ENCODE results near the gene MYO9B.

The MYO9B gene

DNA sequence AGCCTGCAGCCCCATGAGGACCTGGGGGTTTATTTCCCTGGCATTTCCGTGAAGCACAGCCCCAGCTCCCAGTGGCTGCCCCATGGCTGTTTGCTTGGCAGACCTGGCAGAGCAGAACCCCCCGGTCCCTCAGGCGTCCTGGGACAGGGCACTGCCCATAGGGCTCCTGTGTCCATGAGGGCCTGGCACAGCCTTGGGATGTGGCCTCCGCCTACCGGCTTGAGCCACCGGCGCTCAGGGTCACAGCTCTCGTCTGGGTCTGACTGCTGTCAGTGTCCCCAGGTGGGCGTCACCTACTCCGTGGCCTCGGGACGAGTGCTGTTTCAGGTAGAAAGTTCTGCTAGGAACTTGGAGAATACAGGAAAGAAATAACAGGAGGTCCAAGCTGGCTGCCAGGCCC is 52.8 kb downstream of the MYO9B start:
- no peaks in the 10 kb centered on the region; the same call in 1 of the 2 replicates for H3K79me2 ChIP-seq (ENCODE audit: insufficient read depth, low read length)

GRCh38 chr19:17128820-17129219 is 53.2 kb downstream of the MYO9B start:
- H3K4me3 ChIP-seq (ENCODE audit: low read length, poor library complexity, severe bottlenecking): no peak overlapping the region
- H4K20me1 ChIP-seq (ENCODE audit: insufficient read depth, low read length, poor library complexity, severe bottlenecking): no peaks in the 10 kb centered on the region
- H3K27me3 ChIP-seq (ENCODE audit: insufficient read depth, low read length, poor library complexity, severe bottlenecking): no peaks in the 10 kb centered on the region
- H3K36me3 ChIP-seq (ENCODE audit: insufficient read depth, low read length): peaks cover 13% of the 10 kb centered on the region; the same call in 1 of the 2 replicates
- H3F3A ChIP-seq (ENCODE audit: low read depth): no peaks in the 10 kb centered on the region
- H3K4me2 ChIP-seq (ENCODE audit: low read depth, low read length, poor library complexity, severe bottlenecking): no peak overlapping the region
- no peaks in the 10 kb centered on the region; the same call in 1 of the 2 replicates for H3K79me2 ChIP-seq (ENCODE audit: insufficient read depth, low read length)
- no peaks in the 10 kb centered on the region for H3K9me2 ChIP-seq (replicated peaks; ENCODE audit: low read depth, low read length)
- H3K9ac ChIP-seq (ENCODE audit: low read depth, low read length, poor library complexity, severe bottlenecking): no peak overlapping the region
- no peaks in the 10 kb centered on the region for H3K9me3 ChIP-seq (ENCODE audit: insufficient read depth, low read depth, low read length)
- no peaks in the 10 kb centered on the region for H3K4me1 ChIP-seq (ENCODE audit: insufficient read depth, low read length, poor library complexity, severe bottlenecking)
- TF ChIP-seq EZH2phosphoT487 (IDR thresholded peaks at IDR 0.05; ENCODE audit: borderline replicate concordance): no peak
- TF ChIP-seq, protein P1, sequence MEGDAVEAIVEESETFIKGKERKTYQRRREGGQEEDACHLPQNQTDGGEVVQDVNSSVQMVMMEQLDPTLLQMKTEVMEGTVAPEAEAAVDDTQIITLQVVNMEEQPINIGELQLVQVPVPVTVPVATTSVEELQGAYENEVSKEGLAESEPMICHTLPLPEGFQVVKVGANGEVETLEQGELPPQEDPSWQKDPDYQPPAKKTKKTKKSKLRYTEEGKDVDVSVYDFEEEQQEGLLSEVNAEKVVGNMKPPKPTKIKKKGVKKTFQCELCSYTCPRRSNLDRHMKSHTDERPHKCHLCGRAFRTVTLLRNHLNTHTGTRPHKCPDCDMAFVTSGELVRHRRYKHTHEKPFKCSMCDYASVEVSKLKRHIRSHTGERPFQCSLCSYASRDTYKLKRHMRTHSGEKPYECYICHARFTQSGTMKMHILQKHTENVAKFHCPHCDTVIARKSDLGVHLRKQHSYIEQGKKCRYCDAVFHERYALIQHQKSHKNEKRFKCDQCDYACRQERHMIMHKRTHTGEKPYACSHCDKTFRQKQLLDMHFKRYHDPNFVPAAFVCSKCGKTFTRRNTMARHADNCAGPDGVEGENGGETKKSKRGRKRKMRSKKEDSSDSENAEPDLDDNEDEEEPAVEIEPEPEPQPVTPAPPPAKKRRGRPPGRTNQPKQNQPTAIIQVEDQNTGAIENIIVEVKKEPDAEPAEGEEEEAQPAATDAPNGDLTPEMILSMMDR (conservative IDR thresholded peaks at IDR 0.05; ENCODE audit: low read length): no peak
- H2AFZ ChIP-seq (ENCODE audit: low read length): no peak overlapping the region

More for the DNA sequence above, 52.8 kb downstream of the MYO9B start:
- no peaks in the 10 kb centered on the region for H3F3A ChIP-seq (ENCODE audit: low read depth)
- no peaks in the 10 kb centered on the region for H3K27me3 ChIP-seq (ENCODE audit: insufficient read depth, low read length, poor library complexity, severe bottlenecking)
- no peaks in the 10 kb centered on the region for H3K9me3 ChIP-seq (ENCODE audit: insufficient read depth, low read depth, low read length)
- no peak overlapping the region for H3K4me3 ChIP-seq (ENCODE audit: low read length, poor library complexity, severe bottlenecking)
- no peaks in the 10 kb centered on the region for H4K20me1 ChIP-seq (ENCODE audit: insufficient read depth, low read length, poor library complexity, severe bottlenecking)
- TF ChIP-seq EZH2phosphoT487 (IDR thresholded peaks at IDR 0.05; ENCODE audit: borderline replicate concordance): no peak
- TF ChIP-seq, protein P1 (conservative IDR thresholded peaks at IDR 0.05; ENCODE audit: low read length): no peak
- no peaks in the 10 kb centered on the region for H3K4me1 ChIP-seq (ENCODE audit: insufficient read depth, low read length, poor library complexity, severe bottlenecking)
- peaks cover 13% of the 10 kb centered on the region; the same call in 1 of the 2 replicates for H3K36me3 ChIP-seq (ENCODE audit: insufficient read depth, low read length)
- H3K9me2 ChIP-seq (replicated peaks; ENCODE audit: low read depth, low read length): no peaks in the 10 kb centered on the region
- no peak overlapping the region for H3K4me2 ChIP-seq (ENCODE audit: low read depth, low read length, poor library complexity, severe bottlenecking)
- no peak overlapping the region for H3K9ac ChIP-seq (ENCODE audit: low read depth, low read length, poor library complexity, severe bottlenecking)
- no peak overlapping the region for H2AFZ ChIP-seq (ENCODE audit: low read length)

DNA sequence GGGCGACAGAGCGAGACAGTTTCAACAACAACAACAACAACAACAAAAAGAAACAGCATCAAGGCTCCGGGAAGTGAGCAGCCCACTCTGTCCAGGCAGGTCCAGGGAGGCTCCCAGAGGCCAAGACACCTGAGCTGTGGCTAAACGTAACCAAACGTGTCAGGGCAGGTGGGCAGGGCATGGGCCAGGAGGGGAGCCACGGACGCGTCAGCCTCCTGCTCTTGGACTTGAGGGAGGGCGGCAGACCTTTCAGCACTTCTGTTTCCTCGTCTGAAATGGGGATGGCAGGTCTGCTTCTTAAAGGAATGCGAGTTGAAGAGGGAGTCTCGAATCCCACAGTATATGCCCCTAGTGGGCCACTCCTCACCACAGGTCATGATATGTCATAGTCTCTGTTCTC is 53.8 kb downstream of the MYO9B start:
- H3K4me1 ChIP-seq (ENCODE audit: insufficient read depth, low read length, poor library complexity, severe bottlenecking): no peaks in the 10 kb centered on the region
- H2AFZ ChIP-seq (ENCODE audit: low read length): no peak overlapping the region
- TF ChIP-seq, protein P1 (conservative IDR thresholded peaks at IDR 0.05; ENCODE audit: low read length): no peak
- no peak for TF ChIP-seq EZH2phosphoT487 (IDR thresholded peaks at IDR 0.05; ENCODE audit: borderline replicate concordance)
- peaks cover 14% of the 10 kb centered on the region; the same call in 1 of the 2 replicates for H3K36me3 ChIP-seq (ENCODE audit: insufficient read depth, low read length)
- H3K4me3 ChIP-seq (ENCODE audit: low read length, poor library complexity, severe bottlenecking): no peak overlapping the region
- no peaks in the 10 kb centered on the region for H3K27me3 ChIP-seq (ENCODE audit: insufficient read depth, low read length, poor library complexity, severe bottlenecking)
- H3K79me2 ChIP-seq (ENCODE audit: insufficient read depth, low read length): no peaks in the 10 kb centered on the region; the same call in 1 of the 2 replicates
- H3K9ac ChIP-seq (ENCODE audit: low read depth, low read length, poor library complexity, severe bottlenecking): no peak overlapping the region
- no peaks in the 10 kb centered on the region for H3K9me2 ChIP-seq (replicated peaks; ENCODE audit: low read depth, low read length)
- no peak overlapping the region for H3K4me2 ChIP-seq (ENCODE audit: low read depth, low read length, poor library complexity, severe bottlenecking)
- no peaks in the 10 kb centered on the region for H3K9me3 ChIP-seq (ENCODE audit: insufficient read depth, low read depth, low read length)
- no peaks in the 10 kb centered on the region for H3F3A ChIP-seq (ENCODE audit: low read depth)
- H4K20me1 ChIP-seq (ENCODE audit: insufficient read depth, low read length, poor library complexity, severe bottlenecking): no peaks in the 10 kb centered on the region
